Measurements from ENCODE around the gene EIF1AX. TPM values are rescaled to one million over a fixed set of nuclear protein-coding genes. Genes with fewer than 3 reads are reported as not detected.

Gene EIF1AX
- total RNA-seq, 1 experiment from 2014 or later, result 158 TPM

GRCh38 chrX:20173313-20173712 lies 31.7 kb upstream of the EIF1AX start:
- Mint-ChIP-seq H3K27ac (no peak overlapping the region), H3K36me3 (ENCODE audit: insufficient read depth in 1 of 3, low read depth in 3 of 3) (peaks cover 6 to 23% (median 7%) of the 10 kb centered on the region in 3 experiments), H3K27me3 (ENCODE audit: low read depth) (no peaks in the 10 kb centered on the region; the same call in 1 of the 2 replicates), H3K4me3 (no peak overlapping the region), H3K4me1 (no peaks in the 10 kb centered on the region), H3K9me3 (peaks cover 24 to 30% of the 10 kb centered on the region in 2 experiments)
- Histone ChIP-seq H2BK120ac (ENCODE audit: low read depth, low read length, poor library complexity, severe bottlenecking) (no peak overlapping the region), H2BK5ac (ENCODE audit: insufficient read length, low read length) (no peak overlapping the region), H4K8ac (replicated peaks; ENCODE audit: insufficient read length, low read depth, low read length) (no peak overlapping the region), H3K4me1 (ENCODE audit: insufficient read depth, low read length) (no peaks in the 10 kb centered on the region), H2BK15ac (ENCODE audit: low read depth, low read length) (no peak overlapping the region), H3T11ph (ENCODE audit: low read length) (no peak overlapping the region), H3K27ac (ENCODE audit: insufficient read length, low read depth, low read length) (no peak overlapping the region), H3K9ac (ENCODE audit: extremely low read depth, insufficient read length, low read length) (no peak overlapping the region), H3K79me1 (ENCODE audit: insufficient read depth, low read depth, low read length, poor library complexity, severe bottlenecking) (no peaks in the 10 kb centered on the region), H3K79me2 (ENCODE audit: insufficient read depth, low read length) (no peaks in the 10 kb centered on the region), H4K91ac (ENCODE audit: insufficient read length, low read depth, low read length) (no peak overlapping the region), H3K4ac (ENCODE audit: low read depth, low read length) (no peak overlapping the region), H3K56ac (ENCODE audit: insufficient read length, low read depth, low read length) (no peak overlapping the region), H3K9me3 (ENCODE audit: control insufficient read depth, low read depth, low read length) (peaks cover 9% of the 10 kb centered on the region), H2BK20ac (ENCODE audit: low read depth, low read length, poor library complexity, severe bottlenecking) (no peak overlapping the region), H3K4me2 (ENCODE audit: insufficient read depth, insufficient read length, low read length) (no peak overlapping the region), H2BK12ac (ENCODE audit: insufficient read length, low read depth, low read length) (no peak overlapping the region), H3K14ac (ENCODE audit: insufficient read depth, low read length) (no peak overlapping the region), H4K20me1 (ENCODE audit: control insufficient read depth, insufficient read depth, insufficient read length) (no peaks in the 10 kb centered on the region), H3K23me2 (ENCODE audit: insufficient read length, low read depth, low read length, poor library complexity, severe bottlenecking) (no peaks in the 10 kb centered on the region), H2AK5ac (ENCODE audit: insufficient read length, low read length) (no peak overlapping the region), H3K27me3 (ENCODE audit: insufficient read depth, low read length) (no peaks in the 10 kb centered on the region), H3K23ac (ENCODE audit: insufficient read length, low read depth, low read length) (no peak overlapping the region), H3K18ac (ENCODE audit: insufficient read length, low read depth, low read length) (no peak overlapping the region), H4K5ac (ENCODE audit: insufficient read length, low read depth, low read length) (no peak overlapping the region), H2AFZ (ENCODE audit: low read length) (no peak overlapping the region)
- DNase-seq, result no peak
- TF ChIP-seq CTCF (conservative IDR thresholded peaks at IDR 0.05), result no peak
- WGBS (ENCODE audit: extremely low coverage, insufficient read length, low lambda C conversion rate), result no CpG with 5 or more reads among the region's 2 CpGs
